Lower leg skin (tissue), 3 donors: Measurements from ENCODE around the gene INSC.

Source experiments
- CTCF ChIP-seq, 3 donors: fragments of 450-650 bp; IDR thresholded peaks; one replicate each; pipeline ENCODE4 v1.5.1; 2016; ENCODE audit warnings: antibody characterized with exemption in 3 of 3, mild to moderate bottlenecking in 3 of 3, moderate library complexity in 2 of 3
- POLR2A ChIP-seq, 2 donors: fragments of 450-650 bp; IDR thresholded peaks; one replicate each; pipeline ENCODE4 v1.6.1; 2016 to 2017; ENCODE audit warnings: antibody characterized with exemption in 2 of 2, mild to moderate bottlenecking in 1 of 2, moderate library complexity in 1 of 2

DNA sequence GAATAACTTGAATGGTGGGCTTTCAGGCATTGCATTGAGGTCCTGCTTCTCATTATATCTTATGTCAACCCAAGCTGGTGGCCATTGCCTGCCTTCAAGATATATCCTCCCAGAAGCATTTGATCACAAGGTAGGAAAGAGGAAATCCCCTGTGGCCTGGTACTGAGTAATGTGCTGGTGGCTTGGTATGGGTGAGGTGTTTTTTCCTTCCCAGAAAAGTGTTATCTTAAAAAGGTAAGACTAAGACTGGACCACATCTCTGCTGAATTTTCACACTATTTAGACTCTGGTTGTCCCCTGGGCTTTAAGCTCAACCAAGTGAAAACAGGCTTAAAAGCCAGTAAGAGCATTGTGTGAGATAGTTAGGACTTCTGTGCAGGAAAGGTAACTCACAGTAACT, 3.7 kb downstream of the INSC start:
- TF ChIP-seq CTCF (IDR thresholded peaks at IDR 0.05): no peak
- TF ChIP-seq POLR2A (IDR thresholded peaks at IDR 0.05): no peak
